Esophagus (tissue), 2 donors: ENCODE results near the gene NANS. TPM values are rescaled to one million over a fixed set of nuclear protein-coding genes. Genes with fewer than 3 reads are reported as not detected.
"Not testable (repeated sequence)": the region's sequence is repeated elsewhere in the genome, so short reads cannot be mapped to it uniquely, and the experiment has no call there.

Experiments used
- H3K27ac ChIP-seq, 2 donors: one replicate each; pipeline ENCODE4 v1.5.1; 2013; ENCODE audit warnings: low read depth in 2 of 2, mild to moderate bottlenecking in 2 of 2, inconsistent platforms in 1 of 2, low read length in 1 of 2, moderate library complexity in 1 of 2
- H3K27me3 ChIP-seq, 2 donors: one replicate each; pipeline ENCODE4 v1.6.1; 2013; ENCODE audit warnings: low read length in 2 of 2, control low read depth in 1 of 2, mild to moderate bottlenecking in 1 of 2; ENCODE audit not compliant: insufficient read depth in 2 of 2, control insufficient read depth in 1 of 2
- H3K36me3 ChIP-seq, 2 donors: one replicate each; pipeline ENCODE4 v1.6.1; 2013; ENCODE audit warnings: low read length in 1 of 2; ENCODE audit not compliant: control insufficient read depth in 2 of 2, insufficient read depth in 2 of 2
- H3K4me1 ChIP-seq, 2 donors: one replicate each; pipeline ENCODE4 v1.6.1; 2013; ENCODE audit warnings: low read length in 1 of 2; ENCODE audit not compliant: control insufficient read depth in 2 of 2, insufficient read depth in 2 of 2
- H3K4me3 ChIP-seq, 2 donors: one replicate each; pipeline ENCODE4 v1.5.1; 2013; ENCODE audit warnings: low read length in 2 of 2, mild to moderate bottlenecking in 2 of 2, low read depth in 1 of 2, moderate library complexity in 1 of 2
- H3K9me3 ChIP-seq, 2 donors: one replicate each; pipeline ENCODE4 v1.6.1; 2013; ENCODE audit warnings: mild to moderate bottlenecking in 2 of 2, low read depth in 1 of 2, low read length in 1 of 2, moderate library complexity in 1 of 2; ENCODE audit not compliant: control insufficient read depth in 2 of 2, insufficient read depth in 1 of 2
- WGBS, 2 donors: extraction: QIAGEN DNeasy Blood & Tissue Kit; methylation state at CpG; one replicate each; pipeline ENCODE4 v1.1.7; 2013; 5-methylcytosine and 5-hydroxymethylcytosine counted together
- polyA plus RNA-seq, 2 donors: library from polyadenylated mRNA; stranded (reverse); fragments of 200-250 nt; gene quantifications; one replicate each; pipeline ENCODE4 v1.2.3, GENCODE V29; 2013
- donor health status: healthy with polysubstance abuse.
- donor health status: Bipolar disorder and iron deficiency.

Gene NANS
- polyA plus RNA-seq, 2 donors: 48.7 to 54.0 TPM

GRCh38 chr9:98018347-98018746 lies 38.2 kb upstream of the NANS start:
- Histone ChIP-seq H3K4me3 (no peak overlapping the region), H3K4me1 (no peaks in the 10 kb centered on the region), H3K36me3 (peaks cover 17 to 22% of the 10 kb centered on the region in 2 donors), H3K27me3 (no peaks in the 10 kb centered on the region), H3K9me3 (no peaks in the 10 kb centered on the region), H3K27ac (no peak overlapping the region)
- WGBS, 2 donors: 83 to 88% methylated on average over 5 of the region's 5 CpGs

GRCh38 chr9:98019098-98019497 lies 37.4 kb upstream of the NANS start:
- 82 to 92% methylated on average over 4 of the region's 4 CpGs for WGBS, 2 donors
- peaks cover 12 to 19% of the 10 kb centered on the region in 2 donors for H3K36me3 ChIP-seq
- H3K27me3 ChIP-seq: no peaks in the 10 kb centered on the region
- H3K4me3 ChIP-seq: no peak overlapping the region
- H3K27ac ChIP-seq: no peak overlapping the region
- no peaks in the 10 kb centered on the region for H3K9me3 ChIP-seq
- H3K4me1 ChIP-seq: no peaks in the 10 kb centered on the region

- H3K27me3 ChIP-seq, H3K9me3 ChIP-seq, H3K4me3 ChIP-seq, H3K27ac ChIP-seq, H3K4me1 ChIP-seq: not testable (repeated sequence)
- 79 to 97% methylated on average over 5 of the region's 5 CpGs for WGBS, 2 donors
- peaks cover 12 to 19% of the 10 kb centered on the region in 2 donors for H3K36me3 ChIP-seq
Observed at GRCh38 chr9:98019869-98020268, 36.7 kb upstream of the NANS start.

- 92 to 94% methylated on average over 8 of the region's 8 CpGs for WGBS, 2 donors
- Histone ChIP-seq H3K9me3 (no peaks in the 10 kb centered on the region), H3K4me1 (no peaks in the 10 kb centered on the region), H3K27me3 (no peaks in the 10 kb centered on the region), H3K36me3 (peaks cover 12 to 19% of the 10 kb centered on the region in 2 donors), H3K27ac (no peak overlapping the region), H3K4me3 (no peak overlapping the region)
Observed at GRCh38 chr9:98020476-98021145, 35.9 kb upstream of the NANS start.

GRCh38 chr9:98021306-98022040 lies 35.1 kb upstream of the NANS start:
- Histone ChIP-seq H3K27ac (no peak overlapping the region), H3K9me3 (no peaks in the 10 kb centered on the region), H3K4me3 (no peak overlapping the region), H3K4me1 (no peaks in the 10 kb centered on the region), H3K36me3 (peaks cover 8 to 19% of the 10 kb centered on the region in 2 donors), H3K27me3 (no peaks in the 10 kb centered on the region)
- 76 to 83% methylated on average over 8 of the region's 8 CpGs for WGBS, 2 donors

GRCh38 chr9:98022447-98022846 lies 34.1 kb upstream of the NANS start:
- no peaks in the 10 kb centered on the region for H3K4me1 ChIP-seq
- H3K9me3 ChIP-seq: no peaks in the 10 kb centered on the region
- no peak overlapping the region for H3K4me3 ChIP-seq
- 80 to 88% methylated on average over 8 of the region's 8 CpGs for WGBS, 2 donors
- H3K27me3 ChIP-seq: no peaks in the 10 kb centered on the region
- H3K36me3 ChIP-seq: peaks cover 8 to 19% of the 10 kb centered on the region in 2 donors
- no peak overlapping the region for H3K27ac ChIP-seq

GRCh38 chr9:98024702-98025101 lies 31.8 kb upstream of the NANS start:
- no peaks in the 10 kb centered on the region for H3K27me3 ChIP-seq
- no peaks in the 10 kb centered on the region for H3K9me3 ChIP-seq
- no peak overlapping the region for H3K27ac ChIP-seq
- peaks cover 4 to 7% of the 10 kb centered on the region in 2 donors for H3K36me3 ChIP-seq
- H3K4me1 ChIP-seq: no peaks in the 10 kb centered on the region
- no peak overlapping the region for H3K4me3 ChIP-seq
- 96 to 100% methylated on average over 1 of the region's 1 CpG for WGBS, 2 donors

GRCh38 chr9:98031169-98031568 lies 25.4 kb upstream of the NANS start:
- Histone ChIP-seq H3K27ac (no peak overlapping the region), H3K4me1 (peaks cover 0 to 3% of the 10 kb centered on the region in 2 donors), H3K4me3 (no peak overlapping the region), H3K27me3 (no peaks in the 10 kb centered on the region), H3K9me3 (no peaks in the 10 kb centered on the region), H3K36me3 (no peaks in the 10 kb centered on the region)

GRCh38 chr9:98031935-98032334 lies 24.6 kb upstream of the NANS start:
- no peaks in the 10 kb centered on the region for H3K27me3 ChIP-seq
- 83 to 91% methylated on average over 1 of the region's 1 CpG for WGBS, 2 donors
- no peak overlapping the region for H3K4me3 ChIP-seq
- peaks cover 0 to 3% of the 10 kb centered on the region in 2 donors for H3K4me1 ChIP-seq
- no peak overlapping the region for H3K27ac ChIP-seq
- H3K9me3 ChIP-seq: no peaks in the 10 kb centered on the region
- H3K36me3 ChIP-seq: no peaks in the 10 kb centered on the region
